ENCODE measurements around the gene ZNF740.

ZNF740 gene

GRCh38 chr12:53217051-53217930, 36.8 kb downstream of the ZNF740 start:
- no peak for DNase-seq

GRCh38 chr12:53217931-53218307, 37.4 kb downstream of the ZNF740 start:
- no peak for DNase-seq

- DNase-seq: no peak
Observed at GRCh38 chr12:53218551-53219291, 38.2 kb downstream of the ZNF740 start.

GRCh38 chr12:53219292-53219955, 38.9 kb downstream of the ZNF740 start:
- peak; percentile 50 for DNase-seq

- peak; percentile 78 for DNase-seq
Observed at GRCh38 chr12:53219956-53220693, 39.6 kb downstream of the ZNF740 start.

- peak; percentile 64 for DNase-seq
Observed at GRCh38 chr12:53220694-53221202, 40.2 kb downstream of the ZNF740 start.

GRCh38 chr12:53221203-53222080, 40.9 kb downstream of the ZNF740 start:
- no peak for DNase-seq

GRCh38 chr12:53222170-53222721, 41.7 kb downstream of the ZNF740 start:
- no peak for DNase-seq

- DNase-seq: no peak
Observed at GRCh38 chr12:53222806-53223261, 42.3 kb downstream of the ZNF740 start.

GRCh38 chr12:53223389-53224060, 43.0 kb downstream of the ZNF740 start:
- no peak for DNase-seq

GRCh38 chr12:53224061-53224896, 43.8 kb downstream of the ZNF740 start:
- no peak for DNase-seq

GRCh38 chr12:53224897-53225634, 44.5 kb downstream of the ZNF740 start:
- DNase-seq: no peak

GRCh38 chr12:53225635-53226424, 45.3 kb downstream of the ZNF740 start:
- no peak for DNase-seq

GRCh38 chr12:53226815-53227214, 46.3 kb downstream of the ZNF740 start:
- no peak for DNase-seq

GRCh38 chr12:53227341-53227740, 46.8 kb downstream of the ZNF740 start:
- DNase-seq: no peak

GRCh38 chr12:53227836-53228235, 47.3 kb downstream of the ZNF740 start:
- no peak for DNase-seq

- DNase-seq: no peak
Observed at GRCh38 chr12:53229454-53229853, 48.9 kb downstream of the ZNF740 start.
